ENCODE results near the gene MYLK.

GRCh38 chr3:123652342-123652984 lies 231.7 kb downstream of the MYLK start:
- TF ChIP-seq CTCF (conservative IDR thresholded peaks at IDR 0.05; ENCODE audit: low read depth, low read length) (peak; percentile 90), RAD21 (IDR thresholded peaks at IDR 0.05; ENCODE audit: low read length) (peak; percentile 97), FOS (IDR thresholded peaks at IDR 0.05; ENCODE audit: low read depth, low read length) (no peak), RCOR1 (IDR thresholded peaks at IDR 0.05; ENCODE audit: insufficient replicate concordance, low read length) (no peak), POLR2A (IDR thresholded peaks at IDR 0.05; ENCODE audit: low read depth, low read length) (peak; percentile 45; the same call in 1 of the 2 replicates), USF2 (IDR thresholded peaks at IDR 0.05; ENCODE audit: low read depth, low read length) (no peak), MAZ (IDR thresholded peaks at IDR 0.05; ENCODE audit: borderline replicate concordance, low read depth, low read length) (0 out of 2 replicates have a peak, but pooled peaks have one; percentile 26), CEBPB (IDR thresholded peaks at IDR 0.05; ENCODE audit: low read depth, low read length) (no peak)

All from IMR-90 (cell line).